ENCODE measurements around the gene TOB1.
"Not testable (repeated sequence)": the region's sequence is repeated elsewhere in the genome, so short reads cannot be mapped to it uniquely, and the experiment has no call there.

TOB1 gene

DNA sequence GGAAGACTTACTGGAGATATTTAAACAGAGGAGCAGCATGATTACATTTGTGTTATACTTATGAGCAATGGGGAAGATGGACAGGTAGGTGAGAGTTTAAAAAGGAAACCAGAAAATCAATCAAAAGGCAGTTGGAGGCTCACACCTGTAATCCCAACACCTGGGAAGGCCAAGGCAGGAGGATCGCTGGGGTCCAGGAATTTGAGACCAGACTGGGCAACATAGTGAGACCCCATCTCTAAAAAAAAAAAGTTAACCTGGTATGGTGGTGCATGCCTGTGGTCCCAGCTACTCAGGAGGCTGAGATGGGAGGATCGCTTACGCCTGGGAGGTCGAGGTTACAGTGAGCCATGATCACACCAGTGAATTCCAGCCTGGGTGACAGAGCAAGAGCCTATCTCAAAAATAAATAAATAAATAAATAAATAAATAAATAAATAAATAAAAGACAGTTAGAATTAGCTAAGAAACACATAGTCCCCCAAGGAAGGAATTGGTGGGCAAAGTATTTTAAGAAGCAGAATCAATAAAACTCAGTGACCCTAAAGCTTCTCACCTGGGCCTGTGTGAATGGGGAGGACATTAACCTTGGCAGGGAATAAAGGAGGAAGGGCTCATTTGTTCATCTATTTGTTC lies 32.3 kb upstream of the TOB1 start:
- no peak for DNase-seq

GRCh38 chr17:50894513-50894912 lies 28.4 kb upstream of the TOB1 start:
- DNase-seq, result not testable (repeated sequence)

DNA sequence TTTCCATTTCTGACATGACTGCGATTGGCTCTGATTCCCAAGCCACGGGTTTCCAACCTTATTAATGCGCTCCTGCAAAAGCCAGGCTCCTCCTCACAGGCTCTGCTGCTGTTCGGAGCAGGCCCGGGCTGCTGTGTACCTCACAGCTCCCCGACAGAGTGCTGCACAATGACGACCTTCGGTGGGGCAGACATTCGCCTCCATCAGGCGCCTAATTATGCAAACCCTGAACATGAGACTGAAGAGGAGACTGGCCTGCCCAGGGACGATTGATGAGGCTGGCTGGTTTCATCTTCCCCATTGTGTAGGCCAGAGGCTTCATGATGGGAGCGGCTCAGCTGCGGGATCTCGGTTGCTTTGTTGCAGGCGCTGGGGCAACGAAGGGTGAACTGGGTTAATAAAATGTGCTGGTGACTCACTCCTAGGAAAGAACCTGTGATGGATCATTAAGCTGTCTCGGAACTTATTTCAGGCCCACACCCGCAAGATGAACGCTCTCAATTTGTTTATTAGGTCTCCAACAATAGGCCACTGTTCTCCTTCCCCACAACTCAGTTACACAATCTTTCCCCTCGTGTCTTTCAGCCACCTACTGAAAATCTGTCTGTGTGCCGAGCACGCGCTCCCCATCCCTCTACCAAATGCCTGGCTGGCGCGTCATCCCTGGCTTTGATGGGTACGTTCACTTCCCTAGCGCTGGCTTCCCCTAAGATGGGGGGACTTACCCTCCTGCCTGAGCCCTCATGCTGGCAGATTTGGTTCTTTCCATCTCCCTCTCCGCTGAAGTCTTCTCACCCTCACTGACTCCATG lies 27.2 kb upstream of the TOB1 start:
- DNase-seq, result no peak

DNA sequence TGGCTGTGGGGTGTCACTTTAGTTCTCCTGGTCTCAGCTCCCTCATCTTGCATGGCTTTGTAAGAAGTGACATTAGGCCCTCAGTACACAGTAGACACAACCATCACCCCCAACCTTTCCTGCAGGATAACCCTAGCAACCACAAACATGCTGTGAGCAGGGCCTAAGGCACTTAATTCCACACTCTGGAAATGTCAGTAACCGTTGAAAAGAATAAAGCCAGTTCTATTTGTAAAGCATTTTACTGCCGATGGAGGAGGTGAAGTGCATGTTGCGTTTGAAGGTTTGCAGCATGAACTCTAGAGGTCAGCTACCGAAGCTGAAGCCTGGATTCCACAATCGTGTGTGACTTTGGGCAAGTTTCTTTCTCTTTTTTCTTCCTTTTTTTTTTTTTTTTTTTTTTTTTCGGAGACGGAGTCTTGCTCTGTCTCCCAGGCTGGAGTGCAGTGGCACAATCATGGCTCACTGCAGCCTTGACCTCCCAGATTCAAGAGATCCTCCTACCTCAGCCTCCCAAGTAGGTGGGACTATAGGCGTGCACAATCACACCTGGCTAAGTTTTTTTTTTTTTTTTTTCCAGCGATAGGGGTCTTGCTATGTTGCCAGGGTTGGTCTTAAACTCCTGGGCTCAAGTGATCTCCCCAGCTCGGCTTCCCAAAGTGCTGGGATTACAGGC lies 26.1 kb upstream of the TOB1 start:
- no peak for DNase-seq

- DNase-seq, result no peak
These were observed 25.4 kb upstream of the TOB1 start for GRCh38 chr17:50891577-50891989.

- no peak for DNase-seq
These were observed 24.7 kb upstream of the TOB1 start for GRCh38 chr17:50890675-50891516.

DNA sequence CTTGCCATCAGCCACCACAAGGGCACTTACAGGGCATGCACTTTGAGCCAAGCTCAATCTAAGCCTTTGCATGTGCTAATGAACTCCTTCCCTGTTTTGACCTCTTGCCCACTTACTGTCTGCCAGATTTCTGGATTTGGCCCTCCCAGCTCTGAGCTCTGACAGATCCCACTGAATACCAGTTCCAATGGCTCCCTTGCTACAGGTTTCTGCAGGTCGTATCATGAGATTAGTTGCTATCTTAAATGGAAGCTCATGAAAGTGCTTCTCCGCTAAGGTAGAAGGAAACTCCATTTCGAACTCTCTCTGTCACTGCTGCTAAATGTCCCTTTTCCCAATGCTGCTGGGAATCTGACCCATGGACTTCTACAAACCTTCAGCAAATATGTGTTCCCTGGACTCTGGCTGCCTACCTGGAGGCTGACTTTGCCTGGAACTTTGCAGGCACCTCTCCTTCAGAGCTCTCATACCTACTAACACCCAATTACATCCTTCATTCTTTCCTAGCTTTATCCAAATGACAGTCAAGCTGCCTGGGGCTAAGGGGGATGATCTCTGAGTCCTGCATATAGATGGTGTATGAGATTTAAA lies 23.5 kb upstream of the TOB1 start:
- DNase-seq, result no peak

- no peak for DNase-seq
These were observed 21.6 kb upstream of the TOB1 start for GRCh38 chr17:50887705-50888245.

DNA sequence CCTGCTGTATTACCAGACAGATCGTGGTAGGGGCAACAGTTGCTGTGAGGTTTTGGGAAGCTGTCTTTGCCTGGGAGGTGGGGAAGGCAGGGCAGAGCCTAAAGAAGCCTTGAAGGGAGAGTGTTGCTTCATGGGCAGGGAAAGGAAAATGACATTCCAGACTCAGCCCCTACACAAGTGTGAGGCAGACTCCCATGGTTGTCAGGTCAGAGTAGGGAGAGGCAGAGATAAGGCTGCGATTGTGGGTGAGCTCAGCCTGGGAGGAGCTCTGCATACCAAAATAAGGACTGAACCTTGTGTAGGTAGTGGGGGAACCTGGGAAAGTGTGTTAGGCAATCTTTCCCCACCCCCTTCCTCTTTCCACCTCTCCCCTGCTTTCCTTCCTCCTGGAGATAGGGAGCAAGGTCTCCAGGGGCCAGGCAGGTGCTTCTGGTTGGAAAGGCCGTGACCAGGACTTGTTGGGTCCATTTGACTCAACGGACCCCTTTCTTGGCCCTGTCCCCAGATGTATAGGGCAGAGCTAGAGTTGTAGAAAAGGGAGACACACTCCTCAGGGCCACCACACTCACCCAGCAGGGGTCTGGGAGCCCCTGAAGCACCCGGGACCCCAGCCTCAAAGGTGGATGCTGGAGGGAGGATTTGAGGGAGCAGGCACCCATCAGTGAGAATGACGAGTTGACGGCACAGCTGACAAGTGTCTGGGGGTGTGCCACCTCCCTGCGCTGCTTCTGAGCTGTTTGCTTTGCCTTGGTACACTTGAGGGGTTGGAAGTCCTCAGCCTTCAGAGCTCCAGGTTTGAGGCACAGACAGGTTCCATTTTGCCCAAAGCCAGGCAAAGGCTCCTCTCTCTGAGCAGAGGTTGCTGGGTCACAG lies 18.5 kb upstream of the TOB1 start:
- DNase-seq, result no peak

- no peak for DNase-seq
These were observed 17.8 kb upstream of the TOB1 start for GRCh38 chr17:50883850-50884438.

GRCh38 chr17:50882851-50883250 lies 16.7 kb upstream of the TOB1 start:
- DNase-seq, result no peak

DNA sequence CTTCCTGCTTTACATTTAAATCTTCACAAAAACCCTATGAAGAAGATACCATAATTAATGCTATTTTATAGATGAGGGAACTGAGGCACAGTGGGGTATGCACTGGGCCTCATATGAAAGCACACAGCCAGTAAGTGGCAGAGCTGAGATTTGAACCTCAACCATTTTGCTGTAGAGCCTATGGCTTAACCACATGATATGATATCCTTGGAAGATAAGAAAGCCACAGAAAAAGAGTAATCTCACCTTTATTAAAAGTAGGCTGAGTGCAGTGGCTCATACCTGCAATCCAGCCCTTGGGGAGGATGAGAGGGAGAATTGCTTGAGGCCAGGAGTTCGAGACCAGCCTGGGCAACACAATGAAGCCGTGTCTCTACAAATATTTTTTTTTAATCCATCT lies 15.0 kb upstream of the TOB1 start:
- DNase-seq, result no peak

DNA sequence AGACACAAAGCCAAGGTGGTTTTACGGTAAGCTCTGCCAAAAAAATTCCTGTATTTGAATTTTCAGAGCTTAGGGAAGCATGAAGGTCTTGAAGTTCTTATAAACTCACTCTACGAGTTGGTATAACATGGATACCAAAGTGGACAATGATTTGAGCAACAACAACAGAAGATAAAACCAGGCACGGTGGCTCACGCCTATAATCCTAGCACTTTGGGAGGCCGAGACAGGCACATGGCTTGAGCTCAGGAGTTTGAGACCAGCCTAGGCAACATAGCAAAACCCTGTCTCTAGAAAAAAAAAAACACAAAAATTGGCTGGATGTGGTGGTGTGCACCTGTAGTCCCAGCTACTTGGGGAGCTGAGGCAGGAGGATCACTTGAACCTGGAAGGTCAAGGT lies 12.9 kb upstream of the TOB1 start:
- DNase-seq, result no peak

DNA sequence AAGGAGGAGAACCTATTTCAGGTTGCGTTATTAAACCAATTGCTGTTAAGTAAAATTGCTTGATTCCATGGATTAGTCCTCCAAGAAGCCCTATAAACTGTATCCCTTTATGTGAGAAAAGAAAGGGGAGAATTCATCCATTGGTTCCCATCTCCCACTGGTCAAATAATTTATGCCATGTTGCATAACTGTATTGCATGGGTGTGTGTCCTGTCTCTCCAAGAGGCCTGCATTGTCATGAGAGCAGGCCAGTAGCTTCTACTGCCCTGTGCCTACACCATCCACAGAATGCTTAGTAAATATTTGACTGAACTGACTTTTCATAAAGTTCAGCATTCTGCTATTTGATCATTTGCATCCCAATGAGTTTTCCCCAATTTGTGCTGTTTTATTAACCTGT lies 11.7 kb upstream of the TOB1 start:
- DNase-seq, result no peak

GRCh38 chr17:50877042-50877441 lies 10.9 kb upstream of the TOB1 start:
- DNase-seq, result not testable (repeated sequence)

DNA sequence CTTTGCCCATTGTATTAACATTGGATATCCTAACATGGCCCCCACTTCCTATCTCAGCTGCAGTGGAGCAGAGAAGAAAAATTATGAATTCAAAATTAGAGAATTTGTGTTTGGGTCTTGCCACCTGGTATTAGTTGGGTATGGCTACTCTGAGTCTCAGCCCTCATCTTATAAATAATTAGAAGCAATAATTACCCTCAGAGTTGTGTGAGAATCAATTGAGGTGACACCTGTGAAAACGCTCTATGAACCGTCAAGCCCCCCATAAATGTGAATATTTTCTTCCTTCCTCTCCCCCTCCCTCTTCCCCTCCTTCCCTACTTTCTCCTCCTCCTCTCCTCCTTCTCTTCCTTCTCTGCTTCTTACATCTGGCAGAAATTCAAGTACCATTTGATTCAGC lies 8.9 kb upstream of the TOB1 start:
- DNase-seq, result no peak

DNA sequence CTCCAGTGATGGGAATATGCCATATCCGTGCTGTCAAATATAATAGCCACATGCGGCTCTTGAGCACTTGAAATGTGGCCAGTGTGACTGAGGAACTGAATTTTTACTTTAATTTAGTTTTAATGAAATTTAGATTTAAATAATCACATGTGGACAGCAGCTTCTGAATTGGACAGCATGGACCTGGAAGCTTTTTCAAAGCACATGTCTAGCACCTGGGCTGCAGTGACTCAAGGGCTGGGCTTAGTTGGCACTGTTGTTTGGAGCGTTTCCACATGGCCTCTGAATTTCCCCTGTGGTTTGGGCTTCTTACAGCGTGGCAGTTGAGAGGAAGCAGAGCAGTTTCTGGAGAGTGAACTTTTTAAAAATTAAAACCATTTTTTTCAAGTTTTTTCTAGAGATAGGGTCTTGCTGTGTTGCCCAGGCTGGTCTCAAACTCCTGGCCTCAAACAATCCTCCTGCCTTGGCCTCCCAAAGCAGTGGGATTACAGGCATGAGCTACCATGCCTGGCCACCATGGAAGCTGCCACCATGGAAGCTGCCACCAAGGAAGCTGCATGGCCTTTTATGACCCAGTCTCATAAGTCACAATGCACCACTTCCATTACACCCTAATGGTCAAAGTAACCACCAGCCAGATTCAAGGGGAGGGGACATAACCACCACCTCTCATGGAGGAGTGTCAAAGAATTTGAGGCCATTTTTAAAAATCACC lies 6.7 kb upstream of the TOB1 start:
- no peak for DNase-seq

DNA sequence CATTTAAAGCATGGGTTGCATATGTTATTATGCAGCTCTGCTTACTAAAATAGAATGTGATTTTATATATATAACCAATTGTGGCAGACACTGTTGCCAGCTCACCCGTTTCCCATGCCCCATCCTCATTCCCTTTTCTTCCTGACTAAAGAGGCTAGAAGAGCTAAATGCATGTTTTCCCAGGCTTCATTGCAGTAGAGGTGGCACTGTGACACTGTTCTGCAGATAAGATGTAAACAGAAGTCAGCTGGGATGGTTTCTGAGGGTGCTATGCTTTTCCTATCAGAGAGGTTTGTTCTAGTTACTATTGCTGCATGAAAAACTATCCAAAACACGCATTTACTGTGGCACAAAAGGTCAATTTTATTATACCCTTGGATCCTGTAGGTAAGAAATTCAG lies 5.7 kb upstream of the TOB1 start:
- DNase-seq, result no peak

- no peak for DNase-seq
These were observed 5.2 kb upstream of the TOB1 start for GRCh38 chr17:50871364-50871763.

DNA sequence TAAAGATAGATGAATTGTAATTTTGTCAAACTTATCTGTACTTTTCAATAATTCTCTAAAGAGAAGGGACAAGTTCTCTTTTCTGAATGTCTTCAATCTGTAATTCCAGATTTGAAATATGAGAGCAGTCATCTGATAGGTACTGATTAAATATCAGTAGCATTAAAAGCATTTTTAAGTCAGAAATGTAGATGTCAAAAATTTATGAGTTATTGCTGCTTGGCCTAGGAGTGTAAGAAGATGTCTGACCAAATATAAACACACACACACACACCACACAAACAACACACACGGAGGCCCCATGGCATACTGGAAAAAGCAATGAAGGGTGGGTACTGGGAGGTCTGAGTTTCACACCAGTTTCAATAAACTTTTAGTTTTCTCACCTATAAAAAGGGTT lies 2.4 kb upstream of the TOB1 start:
- no peak for DNase-seq

- DNase-seq, result no peak
These were observed 1.9 kb upstream of the TOB1 start for GRCh38 chr17:50868140-50868438.

Data from SHP77 treated with DMSO at 0.1 percent for 48 hours (cell line).